Prostate gland (tissue), 2 donors: ENCODE data around the gene FAM168A. TPM values are rescaled to one million over a fixed set of nuclear protein-coding genes. Genes with fewer than 3 reads are reported as not detected.

Experiments
- DNase-seq: peaks from one replicate; pipeline ENCODE4 v3.0.0-alpha.2; 2019; ENCODE audit warnings: low spot score
- H3K27ac ChIP-seq, 2 donors: fragments of 200-600 bp; sonication (generic); 2 replicates each; pipeline ENCODE4 v1.5.1; 2017 to 2019
- H3K27me3 ChIP-seq: fragments of 200-600 bp; sonication (generic); replicated peaks from 2 replicates; pipeline ENCODE4 v1.5.1; 2019; ENCODE audit not compliant: insufficient read depth
- H3K36me3 ChIP-seq, 2 donors: fragments of 200-600 bp; sonication (generic); 1 replicate in 1 of 2; 2 replicates in 1 of 2; pipeline versions ENCODE4 v1.5.1 to v1.8.1; 2017 to 2019
- H3K4me1 ChIP-seq: fragments of 200-600 bp; sonication (generic); replicated peaks from 2 replicates; pipeline ENCODE4 v1.5.1; 2019
- H3K4me3 ChIP-seq, 2 donors: fragments of 200-600 bp; sonication (generic); 2 replicates each; pipeline ENCODE4 v1.5.1; 2017 to 2019
- H3K9me3 ChIP-seq: fragments of 200-600 bp; sonication (generic); 2 replicates; pipeline ENCODE4 v1.5.1; 2017
- CTCF ChIP-seq, 4 experiments: fragments of 200-600 bp in 2 of 4; fragments of 450-650 bp in 2 of 4; sonication (generic) in 2 of 4; IDR thresholded peaks; 1 replicate in 3 of 4; 2 replicates in 1 of 4; pipeline ENCODE4 v1.5.1; 2016 to 2019; ENCODE audit warnings: antibody characterized with exemption in 4 of 4, mild to moderate bottlenecking in 2 of 4, moderate library complexity in 2 of 4
- POLR2A ChIP-seq: fragments of 450-650 bp; IDR thresholded peaks from one replicate; pipeline ENCODE4 v1.6.1; 2016; ENCODE audit warnings: antibody characterized with exemption, mild to moderate bottlenecking
- POLR2AphosphoS5 ChIP-seq: sonication (generic); formaldehyde crosslinking; IDR thresholded peaks from one replicate; pipeline ENCODE4 v1.6.1; 2017; ENCODE audit warnings: antibody characterized with exemption
- WGBS: methylation state at CpG from one replicate; pipeline ENCODE4 v1.1.5; 2018; 5-methylcytosine and 5-hydroxymethylcytosine counted together
- intact Hi-C: fragments of 100-400 bp; cut with DNase I; formaldehyde crosslinking; loops from one replicate; pipeline ENCODE4 v1.14.2; 2022
- total RNA-seq, 2 donors: library from RNA; depleted of rRNA; stranded (reverse); fragments of >200 nt; gene quantifications; one replicate each; pipeline ENCODE4 v1.1.0, GENCODE V29; 2016

FAM168A gene
- total RNA-seq, 2 donors from 2014 or later = 27.3 to 38.3 TPM

GRCh38 chr11:73458201-73458600 lies 139.7 kb downstream of the FAM168A start:
- no peaks in the 10 kb centered on the region for H3K9me3 ChIP-seq
- no peak overlapping the region for H3K4me3 ChIP-seq
- H3K27ac ChIP-seq = no peak overlapping the region
- H3K27me3 ChIP-seq = no peaks in the 10 kb centered on the region
- H3K36me3 ChIP-seq = no peaks in the 10 kb centered on the region
- no peak for TF ChIP-seq POLR2A
- no peak for TF ChIP-seq CTCF (IDR thresholded peaks at IDR 0.05)
- TF ChIP-seq POLR2AphosphoS5 = no peak
- no peak for DNase-seq
- no peaks in the 10 kb centered on the region for H3K4me1 ChIP-seq
- intact Hi-C loops = no loop called here
- WGBS = 100% methylated on average over 1 of the region's 1 CpG

GRCh38 chr11:73454987-73455386 lies 142.9 kb downstream of the FAM168A start:
- intact Hi-C loops = no loop called here
- Histone ChIP-seq H3K27ac (no peak overlapping the region), H3K4me1 (no peaks in the 10 kb centered on the region), H3K9me3 (no peaks in the 10 kb centered on the region), H3K36me3 (no peaks in the 10 kb centered on the region), H3K27me3 (no peaks in the 10 kb centered on the region), H3K4me3 (no peak overlapping the region)
- TF ChIP-seq POLR2A = no peak
- TF ChIP-seq CTCF (IDR thresholded peaks at IDR 0.05) = no peak
- TF ChIP-seq POLR2AphosphoS5 = no peak
- DNase-seq = no peak
- 95% methylated on average over 9 of the region's 9 CpGs for WGBS

- intact Hi-C loops = no loop called here
- TF ChIP-seq POLR2AphosphoS5 = no peak
- TF ChIP-seq CTCF (IDR thresholded peaks at IDR 0.05) = no peak
- no peak for TF ChIP-seq POLR2A
- 84% methylated on average over 4 of the region's 4 CpGs for WGBS
- H3K4me1 ChIP-seq = no peaks in the 10 kb centered on the region
- no peak for DNase-seq
- no peak overlapping the region for H3K27ac ChIP-seq
- no peaks in the 10 kb centered on the region for H3K36me3 ChIP-seq
- H3K4me3 ChIP-seq = no peak overlapping the region
- H3K27me3 ChIP-seq = no peaks in the 10 kb centered on the region
- no peaks in the 10 kb centered on the region for H3K9me3 ChIP-seq
These were observed 144.3 kb downstream of the FAM168A start for GRCh38 chr11:73453562-73453961.

GRCh38 chr11:73452726-73453125 lies 145.2 kb downstream of the FAM168A start:
- 92% methylated on average over 2 of the region's 2 CpGs for WGBS

More at GRCh38 chr11:73452726-73453125, 145.2 kb downstream of the FAM168A start:
- intact Hi-C loops = no loop called here
- Histone ChIP-seq H3K36me3 (no peaks in the 10 kb centered on the region), H3K27ac (no peak overlapping the region), H3K4me3 (no peak overlapping the region), H3K4me1 (no peaks in the 10 kb centered on the region), H3K9me3 (no peaks in the 10 kb centered on the region), H3K27me3 (no peaks in the 10 kb centered on the region)
- TF ChIP-seq POLR2A (no peak), POLR2AphosphoS5 (no peak), CTCF (IDR thresholded peaks at IDR 0.05) (no peak)
- no peak for DNase-seq
